Measurements from ENCODE around the gene APOBR.

APOBR gene

DNA sequence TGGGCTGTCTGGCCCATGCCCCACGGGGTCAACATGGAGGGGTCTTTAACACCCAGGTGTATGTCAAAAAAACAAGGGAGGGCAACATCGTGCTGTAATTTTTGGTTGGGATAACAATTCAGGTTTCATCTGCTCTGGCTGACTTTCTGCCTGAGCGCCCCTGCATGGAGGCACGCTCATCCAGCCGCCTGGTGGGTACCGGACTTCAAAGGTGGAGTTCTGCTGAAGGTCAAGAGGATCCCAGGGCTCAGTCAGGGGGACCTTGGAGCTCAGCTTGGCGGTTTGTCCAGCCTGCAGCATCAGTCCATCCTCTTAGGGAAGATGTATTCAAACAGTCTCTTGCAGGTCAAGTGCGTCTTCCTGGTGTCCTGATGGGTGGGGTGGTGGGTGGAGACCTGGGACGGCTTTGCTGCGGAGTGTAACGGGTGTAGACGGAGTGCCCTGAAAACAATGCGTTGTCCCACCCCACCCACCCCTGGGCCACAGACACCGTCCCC, 53.9 kb downstream of the APOBR start:
- no peak overlapping the region for H3K4me3 ChIP-seq (ENCODE audit: low read depth, low read length)
- TF ChIP-seq, protein P1, sequence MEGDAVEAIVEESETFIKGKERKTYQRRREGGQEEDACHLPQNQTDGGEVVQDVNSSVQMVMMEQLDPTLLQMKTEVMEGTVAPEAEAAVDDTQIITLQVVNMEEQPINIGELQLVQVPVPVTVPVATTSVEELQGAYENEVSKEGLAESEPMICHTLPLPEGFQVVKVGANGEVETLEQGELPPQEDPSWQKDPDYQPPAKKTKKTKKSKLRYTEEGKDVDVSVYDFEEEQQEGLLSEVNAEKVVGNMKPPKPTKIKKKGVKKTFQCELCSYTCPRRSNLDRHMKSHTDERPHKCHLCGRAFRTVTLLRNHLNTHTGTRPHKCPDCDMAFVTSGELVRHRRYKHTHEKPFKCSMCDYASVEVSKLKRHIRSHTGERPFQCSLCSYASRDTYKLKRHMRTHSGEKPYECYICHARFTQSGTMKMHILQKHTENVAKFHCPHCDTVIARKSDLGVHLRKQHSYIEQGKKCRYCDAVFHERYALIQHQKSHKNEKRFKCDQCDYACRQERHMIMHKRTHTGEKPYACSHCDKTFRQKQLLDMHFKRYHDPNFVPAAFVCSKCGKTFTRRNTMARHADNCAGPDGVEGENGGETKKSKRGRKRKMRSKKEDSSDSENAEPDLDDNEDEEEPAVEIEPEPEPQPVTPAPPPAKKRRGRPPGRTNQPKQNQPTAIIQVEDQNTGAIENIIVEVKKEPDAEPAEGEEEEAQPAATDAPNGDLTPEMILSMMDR (conservative IDR thresholded peaks at IDR 0.05; ENCODE audit: low read depth, low read length), result no peak
- DNase-seq (ENCODE audit: low read depth), result no peak
